HG03064 (cell line): ENCODE measurements around the gene EPB41L3.
"Not testable (repeated sequence)": the region's sequence is repeated elsewhere in the genome, so short reads cannot be mapped to it uniquely, and the experiment has no call there.

ENCODE experiments used
- ATAC-seq: cut with Tn5 transposase; IDR thresholded peaks from one replicate; pipeline ENCODE4 v1.9.1; 2021; ENCODE audit warnings: low read depth; ENCODE audit not compliant: unreplicated experiment

The EPB41L3 gene

GRCh38 chr18:5534845-5535244, 9.0 kb downstream of the EPB41L3 start:
- no peak for ATAC-seq

- ATAC-seq: no peak
Observed at GRCh38 chr18:5532066-5532465, 11.7 kb downstream of the EPB41L3 start.

- no peak for ATAC-seq
Observed at GRCh38 chr18:5530629-5531178, 13.1 kb downstream of the EPB41L3 start.

GRCh38 chr18:5529471-5529870, 14.3 kb downstream of the EPB41L3 start:
- no peak for ATAC-seq

GRCh38 chr18:5527603-5528002, 16.2 kb downstream of the EPB41L3 start:
- ATAC-seq: no peak

- ATAC-seq: no peak
Observed at GRCh38 chr18:5524660-5525059, 19.1 kb downstream of the EPB41L3 start.

- no peak for ATAC-seq
Observed at GRCh38 chr18:5521000-5521399, 22.8 kb downstream of the EPB41L3 start.

- ATAC-seq: no peak
Observed at GRCh38 chr18:5520464-5520863, 23.3 kb downstream of the EPB41L3 start.

- ATAC-seq: no peak
Observed at GRCh38 chr18:5519448-5520298, 24.1 kb downstream of the EPB41L3 start.

- ATAC-seq: no peak
Observed at GRCh38 chr18:5518899-5519371, 24.9 kb downstream of the EPB41L3 start.

GRCh38 chr18:5518179-5518770, 25.5 kb downstream of the EPB41L3 start:
- no peak for ATAC-seq

GRCh38 chr18:5516841-5517240, 27.0 kb downstream of the EPB41L3 start:
- no peak for ATAC-seq

GRCh38 chr18:5515011-5515784, 28.6 kb downstream of the EPB41L3 start:
- no peak for ATAC-seq

GRCh38 chr18:5513947-5514346, 29.9 kb downstream of the EPB41L3 start:
- no peak for ATAC-seq

- no peak for ATAC-seq
Observed at GRCh38 chr18:5512176-5512575, 31.6 kb downstream of the EPB41L3 start.

GRCh38 chr18:5511541-5511940, 32.3 kb downstream of the EPB41L3 start:
- not testable (repeated sequence) for ATAC-seq

GRCh38 chr18:5510135-5510846, 33.5 kb downstream of the EPB41L3 start:
- no peak for ATAC-seq

- ATAC-seq: no peak
Observed at GRCh38 chr18:5508821-5509220, 35.0 kb downstream of the EPB41L3 start.

- ATAC-seq: no peak
Observed at GRCh38 chr18:5507756-5508155, 36.0 kb downstream of the EPB41L3 start.

- ATAC-seq: no peak
Observed at GRCh38 chr18:5506174-5506573, 37.6 kb downstream of the EPB41L3 start.
